ENCODE measurements around the gene PLCH2.

Gene PLCH2

GRCh38 chr1:2514863-2515762 is 39.0 kb downstream of the PLCH2 start:
- Mint-ChIP-seq H3K4me1 (no peaks in the 10 kb centered on the region), H3K9me3 (no peaks in the 10 kb centered on the region), H3K36me3 (peaks cover 83% of the 10 kb centered on the region), H3K4me3 (no peak overlapping the region), H3K27ac (no peak overlapping the region)
- DNase-seq (ENCODE audit: low spot score in 2 of 2) (no peak), ATAC-seq (no peak)

GRCh38 chr1:2515763-2516080 is 39.6 kb downstream of the PLCH2 start:
- Mint-ChIP-seq H3K9me3 (no peaks in the 10 kb centered on the region), H3K27ac (no peak overlapping the region), H3K4me1 (no peaks in the 10 kb centered on the region), H3K4me3 (no peak overlapping the region), H3K36me3 (peaks cover 80% of the 10 kb centered on the region)
- ATAC-seq (no peak), DNase-seq (ENCODE audit: low spot score in 2 of 2) (no peak)

GRCh38 chr1:2516124-2516523 is 40.0 kb downstream of the PLCH2 start:
- Mint-ChIP-seq H3K9me3 (no peaks in the 10 kb centered on the region), H3K4me3 (no peak overlapping the region), H3K27ac (no peak overlapping the region), H3K4me1 (no peaks in the 10 kb centered on the region), H3K36me3 (peaks cover 84% of the 10 kb centered on the region)
- ATAC-seq (no peak), DNase-seq (ENCODE audit: low spot score in 2 of 2) (no peak)

GRCh38 chr1:2516946-2517345 is 40.9 kb downstream of the PLCH2 start:
- DNase-seq (ENCODE audit: low spot score in 2 of 2), result no peak
- H3K4me1 Mint-ChIP-seq, result no peaks in the 10 kb centered on the region
- ATAC-seq, result no peak
- H3K9me3 Mint-ChIP-seq, result no peaks in the 10 kb centered on the region
- no peak overlapping the region for H3K4me3 Mint-ChIP-seq
- peaks cover 82% of the 10 kb centered on the region for H3K36me3 Mint-ChIP-seq
- H3K27ac Mint-ChIP-seq, result no peak overlapping the region

GRCh38 chr1:2517966-2518365 is 41.9 kb downstream of the PLCH2 start:
- H3K27ac Mint-ChIP-seq, result no peak overlapping the region
- peaks cover 8% of the 10 kb centered on the region for H3K4me1 Mint-ChIP-seq
- no peaks in the 10 kb centered on the region for H3K9me3 Mint-ChIP-seq
- H3K36me3 Mint-ChIP-seq, result peaks cover 82% of the 10 kb centered on the region
- H3K4me3 Mint-ChIP-seq, result no peak overlapping the region
- DNase-seq (ENCODE audit: low spot score in 2 of 2), result no peak
- no peak for ATAC-seq

GRCh38 chr1:2518528-2518927 is 42.4 kb downstream of the PLCH2 start:
- Mint-ChIP-seq H3K27ac (no peak overlapping the region), H3K36me3 (peaks cover 83% of the 10 kb centered on the region), H3K4me1 (peaks cover 13% of the 10 kb centered on the region), H3K4me3 (no peak overlapping the region), H3K9me3 (no peaks in the 10 kb centered on the region)
- DNase-seq (ENCODE audit: low spot score in 2 of 2) (no peak), ATAC-seq (no peak)

- Mint-ChIP-seq H3K36me3 (peaks cover 84% of the 10 kb centered on the region), H3K9me3 (no peaks in the 10 kb centered on the region), H3K4me1 (peaks cover 19% of the 10 kb centered on the region), H3K27ac (no peak overlapping the region), H3K4me3 (no peak overlapping the region)
- ATAC-seq (no peak), DNase-seq (ENCODE audit: low spot score in 2 of 2) (no peak)
These were observed 43.1 kb downstream of the PLCH2 start for GRCh38 chr1:2519029-2519685.

- no peak for ATAC-seq
- no peak for DNase-seq (ENCODE audit: low spot score in 2 of 2)
- no peaks in the 10 kb centered on the region for H3K9me3 Mint-ChIP-seq
- no peak overlapping the region for H3K4me3 Mint-ChIP-seq
- peaks cover 85% of the 10 kb centered on the region for H3K36me3 Mint-ChIP-seq
- H3K27ac Mint-ChIP-seq, result no peak overlapping the region
- peaks cover 25% of the 10 kb centered on the region for H3K4me1 Mint-ChIP-seq
These were observed 43.6 kb downstream of the PLCH2 start for GRCh38 chr1:2519729-2520128.

- no peak for ATAC-seq
- no peaks in the 10 kb centered on the region for H3K9me3 Mint-ChIP-seq
- peaks cover 30% of the 10 kb centered on the region for H3K4me1 Mint-ChIP-seq
These were observed 44.1 kb downstream of the PLCH2 start for GRCh38 chr1:2520206-2520605.

GRCh38 chr1:2520806-2521205 is 44.7 kb downstream of the PLCH2 start:
- H3K27ac Mint-ChIP-seq, result no peak overlapping the region

More at GRCh38 chr1:2520206-2520605, 44.1 kb downstream of the PLCH2 start:
- DNase-seq (ENCODE audit: low spot score in 2 of 2), result no peak
- Mint-ChIP-seq H3K27ac (no peak overlapping the region), H3K36me3 (peaks cover 85% of the 10 kb centered on the region), H3K4me3 (no peak overlapping the region)

GRCh38 chr1:2522230-2522629 is 46.1 kb downstream of the PLCH2 start:
- no peaks in the 10 kb centered on the region for H3K9me3 Mint-ChIP-seq
- peaks cover 38% of the 10 kb centered on the region for H3K4me1 Mint-ChIP-seq
- peak overlapping the region; percentile 91 for H3K27ac Mint-ChIP-seq
- peak overlapping the region; percentile 92 for H3K4me3 Mint-ChIP-seq
- no peak for DNase-seq (ENCODE audit: low spot score in 2 of 2)
- H3K36me3 Mint-ChIP-seq, result peaks cover 69% of the 10 kb centered on the region
- no peak for ATAC-seq

More at GRCh38 chr1:2520806-2521205, 44.7 kb downstream of the PLCH2 start:
- ATAC-seq, result no peak
- no peaks in the 10 kb centered on the region for H3K9me3 Mint-ChIP-seq
- H3K36me3 Mint-ChIP-seq, result peaks cover 82% of the 10 kb centered on the region
- H3K4me3 Mint-ChIP-seq, result no peak overlapping the region
- DNase-seq (ENCODE audit: low spot score in 2 of 2), result no peak
- peaks cover 32% of the 10 kb centered on the region for H3K4me1 Mint-ChIP-seq

- Mint-ChIP-seq H3K4me1 (peaks cover 41% of the 10 kb centered on the region), H3K36me3 (peaks cover 58% of the 10 kb centered on the region), H3K9me3 (no peaks in the 10 kb centered on the region), H3K27ac (peak overlapping the region; percentile 91), H3K4me3 (peak overlapping the region; percentile 92)
- DNase-seq (ENCODE audit: low spot score in 2 of 2) (peak in 1 of 2 donors; percentile 79), ATAC-seq (no peak)
These were observed 47.3 kb downstream of the PLCH2 start for GRCh38 chr1:2523191-2523890.

- DNase-seq (ENCODE audit: low spot score in 2 of 2), result peak in 1 of 2 donors; percentile 79
- peaks cover 41% of the 10 kb centered on the region for H3K4me1 Mint-ChIP-seq
- peak overlapping the region; percentile 92 for H3K4me3 Mint-ChIP-seq
- peak overlapping the region; percentile 91 for H3K27ac Mint-ChIP-seq
- no peak for ATAC-seq
- H3K9me3 Mint-ChIP-seq, result no peaks in the 10 kb centered on the region
- H3K36me3 Mint-ChIP-seq, result peaks cover 51% of the 10 kb centered on the region
These were observed 48.0 kb downstream of the PLCH2 start for GRCh38 chr1:2523891-2524609.

- H3K36me3 Mint-ChIP-seq, result peaks cover 43% of the 10 kb centered on the region
- ATAC-seq, result no peak
- H3K27ac Mint-ChIP-seq, result peak overlapping the region; percentile 91
- H3K4me3 Mint-ChIP-seq, result peak overlapping the region; percentile 92
- DNase-seq (ENCODE audit: low spot score in 2 of 2), result no peak
- H3K4me1 Mint-ChIP-seq, result peaks cover 41% of the 10 kb centered on the region
- no peaks in the 10 kb centered on the region for H3K9me3 Mint-ChIP-seq
These were observed 49.5 kb downstream of the PLCH2 start for GRCh38 chr1:2525572-2525919.
